Measurements from ENCODE around the gene ISL2. TPM values are rescaled to one million over a fixed set of nuclear protein-coding genes. Genes with fewer than 3 reads are reported as not detected.
A peak's percentile ranks its signal among the peaks of the same experiment; 100 is the strongest.

Gene ISL2
- total and polyA plus RNA-seq, 4 donors, result 0.28 to 5.3 (median 2.7) TPM

- Histone ChIP-seq H3K27me3 (ENCODE audit: control insufficient read depth, insufficient read depth, low read length) (peaks cover 78% of the 10 kb centered on the region), H3K9me3 (ENCODE audit: control insufficient read depth, insufficient read depth, low read length) (no peaks in the 10 kb centered on the region), H3K4me3 (ENCODE audit: low read depth, low read length) (no peak overlapping the region), H3K4me1 (ENCODE audit: control insufficient read depth, insufficient read depth, low read length) (peaks cover 37% of the 10 kb centered on the region), H3K36me3 (ENCODE audit: control insufficient read depth, insufficient read depth, low read length) (no peaks in the 10 kb centered on the region), H3K27ac (ENCODE audit: low read depth, low read length) (no peak overlapping the region)
- 10% methylated on average over 40 of the region's 44 CpGs for WGBS (ENCODE audit: insufficient coverage)
- no peak for DNase-seq (ENCODE audit: low read depth in 4 of 6, low spot score in 6 of 6)
Measured at GRCh38 chr15:76334438-76335306, 1.9 kb upstream of the ISL2 start.

- peaks cover 82% of the 10 kb centered on the region for H3K27me3 ChIP-seq (ENCODE audit: control insufficient read depth, insufficient read depth, low read length)
- 3% methylated on average over 22 of the region's 39 CpGs for WGBS (ENCODE audit: insufficient coverage)
- no peak overlapping the region for H3K27ac ChIP-seq (ENCODE audit: low read depth, low read length)
- H3K36me3 ChIP-seq (ENCODE audit: control insufficient read depth, insufficient read depth, low read length), result no peaks in the 10 kb centered on the region
- H3K4me1 ChIP-seq (ENCODE audit: control insufficient read depth, insufficient read depth, low read length), result peaks cover 46% of the 10 kb centered on the region
- no peak overlapping the region for H3K4me3 ChIP-seq (ENCODE audit: low read depth, low read length)
- no peaks in the 10 kb centered on the region for H3K9me3 ChIP-seq (ENCODE audit: control insufficient read depth, insufficient read depth, low read length)
- DNase-seq (ENCODE audit: low read depth in 4 of 6, low spot score in 6 of 6), result peak in 3 of 6 donors; percentile 19 to 68 (median 57)
Measured at GRCh38 chr15:76335307-76336253, 993 bp upstream of the ISL2 start.

- Histone ChIP-seq H3K4me1 (ENCODE audit: control insufficient read depth, insufficient read depth, low read length) (peaks cover 62% of the 10 kb centered on the region), H3K27ac (ENCODE audit: low read depth, low read length) (no peak overlapping the region), H3K4me3 (ENCODE audit: low read depth, low read length) (no peak overlapping the region), H3K9me3 (ENCODE audit: control insufficient read depth, insufficient read depth, low read length) (no peaks in the 10 kb centered on the region), H3K36me3 (ENCODE audit: control insufficient read depth, insufficient read depth, low read length) (no peaks in the 10 kb centered on the region), H3K27me3 (ENCODE audit: control insufficient read depth, insufficient read depth, low read length) (peaks cover 98% of the 10 kb centered on the region)
- DNase-seq (ENCODE audit: low read depth in 4 of 6, low spot score in 6 of 6), result peak in 2 of 6 donors; percentile 63 to 66
- 2% methylated on average over 19 of the region's 25 CpGs for WGBS (ENCODE audit: insufficient coverage)
Measured at GRCh38 chr15:76337059-76337695, 604 bp downstream of the ISL2 start.

GRCh38 chr15:76337696-76338485, 1.3 kb downstream of the ISL2 start:
- Histone ChIP-seq H3K9me3 (ENCODE audit: control insufficient read depth, insufficient read depth, low read length) (no peaks in the 10 kb centered on the region), H3K4me1 (ENCODE audit: control insufficient read depth, insufficient read depth, low read length) (peaks cover 68% of the 10 kb centered on the region), H3K4me3 (ENCODE audit: low read depth, low read length) (no peak overlapping the region), H3K36me3 (ENCODE audit: control insufficient read depth, insufficient read depth, low read length) (no peaks in the 10 kb centered on the region), H3K27ac (ENCODE audit: low read depth, low read length) (no peak overlapping the region), H3K27me3 (ENCODE audit: control insufficient read depth, insufficient read depth, low read length) (peaks cover 98% of the 10 kb centered on the region)
- DNase-seq (ENCODE audit: low read depth in 4 of 6, low spot score in 6 of 6), result peak in 2 of 6 donors; percentile 39 to 63
- under 1% methylated on average over 89 of the region's 89 CpGs for WGBS (ENCODE audit: insufficient coverage)

GRCh38 chr15:76338486-76339304, 2.1 kb downstream of the ISL2 start:
- 7% methylated on average over 24 of the region's 26 CpGs for WGBS (ENCODE audit: insufficient coverage)
- Histone ChIP-seq H3K27me3 (ENCODE audit: control insufficient read depth, insufficient read depth, low read length) (peaks cover 98% of the 10 kb centered on the region), H3K36me3 (ENCODE audit: control insufficient read depth, insufficient read depth, low read length) (no peaks in the 10 kb centered on the region), H3K9me3 (ENCODE audit: control insufficient read depth, insufficient read depth, low read length) (no peaks in the 10 kb centered on the region), H3K4me3 (ENCODE audit: low read depth, low read length) (no peak overlapping the region), H3K4me1 (ENCODE audit: control insufficient read depth, insufficient read depth, low read length) (peaks cover 70% of the 10 kb centered on the region), H3K27ac (ENCODE audit: low read depth, low read length) (no peak overlapping the region)
- peak in 1 of 6 donors; percentile 55 for DNase-seq (ENCODE audit: low read depth in 4 of 6, low spot score in 6 of 6)

GRCh38 chr15:76339305-76340197, 3.0 kb downstream of the ISL2 start:
- peaks cover 98% of the 10 kb centered on the region for H3K27me3 ChIP-seq (ENCODE audit: control insufficient read depth, insufficient read depth, low read length)
- DNase-seq (ENCODE audit: low read depth in 4 of 6, low spot score in 6 of 6), result peak in 1 of 6 donors; percentile 78
- H3K4me1 ChIP-seq (ENCODE audit: control insufficient read depth, insufficient read depth, low read length), result peaks cover 70% of the 10 kb centered on the region
- H3K27ac ChIP-seq (ENCODE audit: low read depth, low read length), result no peak overlapping the region
- WGBS (ENCODE audit: insufficient coverage), result 5% methylated on average over 48 of the region's 48 CpGs
- H3K4me3 ChIP-seq (ENCODE audit: low read depth, low read length), result no peak overlapping the region
- H3K9me3 ChIP-seq (ENCODE audit: control insufficient read depth, insufficient read depth, low read length), result no peaks in the 10 kb centered on the region
- H3K36me3 ChIP-seq (ENCODE audit: control insufficient read depth, insufficient read depth, low read length), result no peaks in the 10 kb centered on the region

GRCh38 chr15:76340198-76340802, 3.7 kb downstream of the ISL2 start:
- Histone ChIP-seq H3K4me3 (ENCODE audit: low read depth, low read length) (peak overlapping the region; percentile 7), H3K27me3 (ENCODE audit: control insufficient read depth, insufficient read depth, low read length) (peaks cover 98% of the 10 kb centered on the region), H3K9me3 (ENCODE audit: control insufficient read depth, insufficient read depth, low read length) (no peaks in the 10 kb centered on the region), H3K4me1 (ENCODE audit: control insufficient read depth, insufficient read depth, low read length) (peaks cover 65% of the 10 kb centered on the region), H3K36me3 (ENCODE audit: control insufficient read depth, insufficient read depth, low read length) (no peaks in the 10 kb centered on the region), H3K27ac (ENCODE audit: low read depth, low read length) (no peak overlapping the region)
- peak in 2 of 6 donors; percentile 80 to 83 for DNase-seq (ENCODE audit: low read depth in 4 of 6, low spot score in 6 of 6)
- under 1% methylated on average over 53 of the region's 53 CpGs for WGBS (ENCODE audit: insufficient coverage)

All from spinal cord (tissue), 10 donors.